Keratinocyte (primary cell): ENCODE measurements around the gene SFT2D1. TPM values are rescaled to one million over a fixed set of nuclear protein-coding genes. Genes with fewer than 3 reads are reported as not detected.

Source experiments
- DNase-seq: peaks from one replicate; pipeline ENCODE4 v3.0.0-alpha.2; 2011; ENCODE audit warnings: low read depth, missing footprints, low spot score
- FAIRE-seq: peaks from 2 replicates; lab custom pipeline; 2011; peaks lifted over from hg19 to GRCh38; lab: Jason Lieb, UNC
- H2AFZ ChIP-seq: 2 replicates; pipeline ENCODE4 v1.6.0; 2012; ENCODE audit warnings: low read length, control low read depth, inconsistent platforms; ENCODE audit not compliant: control insufficient read depth
- H3K27ac ChIP-seq: 2 replicates; pipeline ENCODE4 v1.5.1; 2011; ENCODE audit warnings: low read length; ENCODE audit not compliant: control insufficient read depth, insufficient read depth
- H3K27me3 ChIP-seq: 3 replicates; pipeline ENCODE4 v1.6.0; 2011; ENCODE audit warnings: low read length; ENCODE audit not compliant: control insufficient read depth, insufficient read depth; ENCODE audit errors: extremely low read depth
- H3K36me3 ChIP-seq, 2 experiments: 2 replicates in 1 of 2; 3 replicates in 1 of 2; pipeline ENCODE4 v1.5.1; 2011; ENCODE audit warnings: low read length in 2 of 2, mild to moderate bottlenecking in 1 of 2; ENCODE audit not compliant: control insufficient read depth in 2 of 2, insufficient read depth in 2 of 2; ENCODE audit errors: extremely low read depth in 1 of 2
- H3K4me1 ChIP-seq: 3 replicates; pipeline ENCODE4 v1.5.1; 2011; ENCODE audit warnings: low read length; ENCODE audit not compliant: control insufficient read depth, insufficient read depth; ENCODE audit errors: extremely low read depth
- H3K4me2 ChIP-seq: 3 replicates; pipeline ENCODE4 v1.6.0; 2011; ENCODE audit warnings: low read depth, low read length; ENCODE audit not compliant: control insufficient read depth, insufficient read depth; ENCODE audit errors: extremely low read depth
- H3K4me3 ChIP-seq, 3 experiments: fragments of 200-600 bp in 1 of 3; sonication (generic) in 1 of 3; 2 replicates in 2 of 3; 3 replicates in 1 of 3; pipeline ENCODE4 v1.5.1; 2011 to 2016; ENCODE audit warnings: low read length in 3 of 3, mild to moderate bottlenecking in 3 of 3, control low read depth in 2 of 3, inconsistent platforms in 1 of 3, low read depth in 1 of 3, mixed read lengths in 1 of 3, mixed run types in 1 of 3, moderate library complexity in 1 of 3; ENCODE audit not compliant: control insufficient read depth in 2 of 3, insufficient read depth in 2 of 3; ENCODE audit errors: extremely low read depth in 1 of 3
- H3K79me2 ChIP-seq: 2 replicates; pipeline ENCODE4 v1.6.0; 2012; ENCODE audit warnings: low read length; ENCODE audit not compliant: control insufficient read depth, insufficient read depth
- H3K9ac ChIP-seq: 3 replicates; pipeline ENCODE4 v1.6.0; 2011; ENCODE audit warnings: low read length; ENCODE audit not compliant: control insufficient read depth, insufficient read depth; ENCODE audit errors: extremely low read depth
- H3K9me1 ChIP-seq: 3 replicates; pipeline ENCODE4 v1.6.0; 2011; ENCODE audit warnings: low read length; ENCODE audit not compliant: control insufficient read depth, insufficient read depth; ENCODE audit errors: extremely low read depth
- H3K9me3 ChIP-seq: 2 replicates; pipeline ENCODE4 v1.5.1; 2012; ENCODE audit warnings: low read depth, low read length; ENCODE audit not compliant: control insufficient read depth
- H4K20me1 ChIP-seq: 3 replicates; pipeline ENCODE4 v1.6.0; 2011; ENCODE audit warnings: low read length; ENCODE audit not compliant: control insufficient read depth, insufficient read depth; ENCODE audit errors: extremely low read depth
- EZH2 ChIP-seq: IDR thresholded peaks from one replicate; pipeline ENCODE4 v1.6.1; 2012; ENCODE audit warnings: inconsistent platforms, mild to moderate bottlenecking, low read length, moderate library complexity
- dilution Hi-C: fragments of 300-500 bp; cut with MboI; formaldehyde crosslinking; loops from one replicate; pipeline ENCODE4 v1.7.0; 2020; ENCODE audit warnings: low sequenced_read_pairs; ENCODE audit not compliant: extremely low pct_ligation_motif_present
- polyA plus RNA-seq, 5 experiments: library from polyadenylated mRNA; depleted of rRNA in 3 of 5; stranded (reverse) in 3 of 5; stranded (forward) in 1 of 5; unstranded in 1 of 5; fragments of >200 nt; gene quantifications; 1 replicate in 1 of 5; 2 replicates in 3 of 5; 3 replicates in 1 of 5; pipeline versions ENCODE4 v1.2.1 to v1.2.3, GENCODE V29; 2011 to 2012; ENCODE audit warnings: missing spikeins in 2 of 5, low read depth in 1 of 5, low replicate concordance in 1 of 5
- TF ChIP-seq, protein P1 (sequence below), 3 experiments: IDR thresholded peaks in 1 of 3; conservative IDR thresholded peaks in 1 of 3; optimal IDR thresholded peaks in 1 of 3; 2 replicates in 2 of 3; 3 replicates in 1 of 3; pipeline versions ENCODE3 to v1.5.1; 2011; ENCODE audit warnings: low read length in 3 of 3, mild to moderate bottlenecking in 3 of 3, moderate library complexity in 2 of 3, control low read depth in 1 of 3, inconsistent platforms in 1 of 3; ENCODE audit not compliant: insufficient read depth in 2 of 3; ENCODE audit errors: extremely low read depth in 1 of 3

The SFT2D1 gene
- polyA plus RNA-seq, 1 donor (not counting 4 experiments of a cell fraction or from before 2014, with no cell fraction given), result 84.3 TPM

DNA sequence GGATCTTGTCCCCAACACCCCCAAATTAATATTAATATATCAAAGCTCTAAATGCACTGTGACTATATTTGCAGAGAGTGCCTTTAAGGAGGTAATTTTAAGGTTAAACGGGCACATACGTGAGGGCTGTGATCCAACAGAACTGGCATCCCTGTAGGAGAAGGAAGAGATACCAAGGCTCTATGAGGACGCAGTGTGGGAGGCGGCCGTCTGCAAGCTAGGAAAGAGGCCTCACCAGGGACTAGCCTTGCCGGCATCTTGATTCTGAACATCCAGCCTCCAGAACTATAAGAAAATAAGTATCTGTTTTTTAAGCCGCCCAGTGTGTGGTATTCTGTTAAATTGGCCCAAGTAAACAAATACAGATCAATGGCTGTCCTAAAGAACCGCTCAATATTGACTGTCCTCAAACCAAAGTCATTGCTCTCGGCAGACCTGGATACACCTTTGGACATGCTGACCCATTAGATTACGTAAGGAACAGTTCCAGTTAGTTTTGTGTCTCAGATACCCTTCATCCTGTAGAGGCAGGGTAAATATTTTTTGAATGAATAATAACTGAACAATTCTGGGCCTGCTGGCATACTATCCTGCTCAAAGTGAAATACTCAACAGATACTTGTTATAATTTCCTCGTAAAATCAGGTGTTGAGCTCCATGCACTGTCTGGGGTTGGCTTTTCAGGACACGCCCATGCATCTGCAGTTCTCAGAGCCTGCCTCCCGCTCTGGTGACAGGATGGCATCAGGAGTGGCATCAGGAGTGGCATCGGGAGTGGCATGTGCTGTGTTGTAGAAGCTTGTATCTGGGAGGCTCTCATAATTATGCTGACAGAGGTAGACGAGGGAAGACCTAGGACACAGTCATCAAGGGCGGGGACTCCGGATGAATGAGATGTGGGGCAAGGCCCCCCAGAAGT is 40.5 kb downstream of the SFT2D1 start:
- Histone ChIP-seq H3K36me3 (no peaks in the 10 kb centered on the region), H3K9me1 (no peaks in the 10 kb centered on the region), H3K9me3 (no peaks in the 10 kb centered on the region), H3K4me3 (no peak overlapping the region), H3K9ac (no peak overlapping the region), H3K4me2 (no peak overlapping the region), H4K20me1 (no peaks in the 10 kb centered on the region), H3K4me1 (no peaks in the 10 kb centered on the region), H2AFZ (no peak overlapping the region), H3K79me2 (no peaks in the 10 kb centered on the region), H3K27ac (no peak overlapping the region), H3K27me3 (peaks cover 12% of the 10 kb centered on the region)
- DNase-seq (no peak), FAIRE-seq (no peak)
- dilution Hi-C loops, result no loop called here
- TF ChIP-seq EZH2, result no peak
- TF ChIP-seq, protein P1, sequence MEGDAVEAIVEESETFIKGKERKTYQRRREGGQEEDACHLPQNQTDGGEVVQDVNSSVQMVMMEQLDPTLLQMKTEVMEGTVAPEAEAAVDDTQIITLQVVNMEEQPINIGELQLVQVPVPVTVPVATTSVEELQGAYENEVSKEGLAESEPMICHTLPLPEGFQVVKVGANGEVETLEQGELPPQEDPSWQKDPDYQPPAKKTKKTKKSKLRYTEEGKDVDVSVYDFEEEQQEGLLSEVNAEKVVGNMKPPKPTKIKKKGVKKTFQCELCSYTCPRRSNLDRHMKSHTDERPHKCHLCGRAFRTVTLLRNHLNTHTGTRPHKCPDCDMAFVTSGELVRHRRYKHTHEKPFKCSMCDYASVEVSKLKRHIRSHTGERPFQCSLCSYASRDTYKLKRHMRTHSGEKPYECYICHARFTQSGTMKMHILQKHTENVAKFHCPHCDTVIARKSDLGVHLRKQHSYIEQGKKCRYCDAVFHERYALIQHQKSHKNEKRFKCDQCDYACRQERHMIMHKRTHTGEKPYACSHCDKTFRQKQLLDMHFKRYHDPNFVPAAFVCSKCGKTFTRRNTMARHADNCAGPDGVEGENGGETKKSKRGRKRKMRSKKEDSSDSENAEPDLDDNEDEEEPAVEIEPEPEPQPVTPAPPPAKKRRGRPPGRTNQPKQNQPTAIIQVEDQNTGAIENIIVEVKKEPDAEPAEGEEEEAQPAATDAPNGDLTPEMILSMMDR (optimal IDR thresholded peaks at IDR 0.05 in 1 of 3, IDR thresholded peaks at IDR 0.05 in 1 of 3, conservative IDR thresholded peaks at IDR 0.05 in 1 of 3; ENCODE audit: extremely low read depth in 1 of 3, insufficient read depth in 2 of 3, low read length in 3 of 3), result no peak

DNA sequence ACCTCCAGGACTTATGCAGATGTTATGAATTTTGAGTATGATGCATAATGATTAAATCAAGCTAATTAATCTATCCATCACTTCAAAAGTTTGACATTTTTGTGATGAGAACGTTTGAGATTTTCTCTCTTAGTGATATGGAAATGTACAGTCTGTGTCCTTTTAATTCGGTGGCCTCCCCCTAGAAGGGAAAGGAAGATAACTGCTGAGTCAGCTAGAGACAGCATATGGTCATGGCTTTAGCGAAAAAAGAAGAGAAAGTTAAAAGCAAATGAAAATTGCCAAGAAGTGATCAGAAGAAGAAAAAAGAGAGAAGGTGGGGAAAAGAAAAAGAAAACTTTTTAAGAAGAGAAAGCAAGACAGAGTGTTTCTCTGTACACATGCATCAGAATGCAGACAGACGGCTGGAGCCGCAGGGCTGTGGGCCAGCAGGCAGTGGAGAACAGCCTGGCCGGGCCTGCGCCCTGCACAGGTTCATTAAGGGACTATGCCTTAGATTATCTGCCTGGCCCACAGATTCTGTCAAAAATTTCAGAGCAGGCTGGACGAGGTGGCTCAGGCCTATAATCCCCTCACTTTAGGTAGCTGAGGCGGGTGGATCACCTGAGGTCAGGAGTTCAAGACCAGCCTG is 41.9 kb downstream of the SFT2D1 start:
- DNase-seq (no peak), FAIRE-seq (no peak)
- dilution Hi-C loops, result no loop called here
- peaks cover 2% of the 10 kb centered on the region for H3K27me3 ChIP-seq
- no peak overlapping the region for H3K27ac ChIP-seq
- H3K79me2 ChIP-seq, result no peaks in the 10 kb centered on the region
- H3K4me3 ChIP-seq, result no peak overlapping the region
- no peaks in the 10 kb centered on the region for H3K9me3 ChIP-seq
- no peak overlapping the region for H3K4me2 ChIP-seq
- no peak overlapping the region for H2AFZ ChIP-seq
- TF ChIP-seq EZH2, result no peak
- TF ChIP-seq, protein P1 (optimal IDR thresholded peaks at IDR 0.05 in 1 of 3, IDR thresholded peaks at IDR 0.05 in 1 of 3, conservative IDR thresholded peaks at IDR 0.05 in 1 of 3; ENCODE audit: extremely low read depth in 1 of 3, insufficient read depth in 2 of 3, low read length in 3 of 3), result no peak
- no peaks in the 10 kb centered on the region for H3K4me1 ChIP-seq
- H3K36me3 ChIP-seq, result no peaks in the 10 kb centered on the region
- H3K9ac ChIP-seq, result no peak overlapping the region
- no peaks in the 10 kb centered on the region for H4K20me1 ChIP-seq
- H3K9me1 ChIP-seq, result no peaks in the 10 kb centered on the region
